ENCODE data around the gene CD99L2.

- TF ChIP-seq, protein P1, sequence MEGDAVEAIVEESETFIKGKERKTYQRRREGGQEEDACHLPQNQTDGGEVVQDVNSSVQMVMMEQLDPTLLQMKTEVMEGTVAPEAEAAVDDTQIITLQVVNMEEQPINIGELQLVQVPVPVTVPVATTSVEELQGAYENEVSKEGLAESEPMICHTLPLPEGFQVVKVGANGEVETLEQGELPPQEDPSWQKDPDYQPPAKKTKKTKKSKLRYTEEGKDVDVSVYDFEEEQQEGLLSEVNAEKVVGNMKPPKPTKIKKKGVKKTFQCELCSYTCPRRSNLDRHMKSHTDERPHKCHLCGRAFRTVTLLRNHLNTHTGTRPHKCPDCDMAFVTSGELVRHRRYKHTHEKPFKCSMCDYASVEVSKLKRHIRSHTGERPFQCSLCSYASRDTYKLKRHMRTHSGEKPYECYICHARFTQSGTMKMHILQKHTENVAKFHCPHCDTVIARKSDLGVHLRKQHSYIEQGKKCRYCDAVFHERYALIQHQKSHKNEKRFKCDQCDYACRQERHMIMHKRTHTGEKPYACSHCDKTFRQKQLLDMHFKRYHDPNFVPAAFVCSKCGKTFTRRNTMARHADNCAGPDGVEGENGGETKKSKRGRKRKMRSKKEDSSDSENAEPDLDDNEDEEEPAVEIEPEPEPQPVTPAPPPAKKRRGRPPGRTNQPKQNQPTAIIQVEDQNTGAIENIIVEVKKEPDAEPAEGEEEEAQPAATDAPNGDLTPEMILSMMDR (IDR thresholded peaks at IDR 0.05; ENCODE audit: poor library complexity, severe bottlenecking), result no peak
- TF ChIP-seq POLR2AphosphoS5 (IDR thresholded peaks at IDR 0.05), result no peak
- TF ChIP-seq EP300 (conservative IDR thresholded peaks at IDR 0.05; ENCODE audit: poor library complexity, severe bottlenecking), result no peak
- no peak for TF ChIP-seq TAF1 (IDR thresholded peaks at IDR 0.05; ENCODE audit: low read depth)
- no peak for TF ChIP-seq RAD21 (conservative IDR thresholded peaks at IDR 0.05)
- TF ChIP-seq, protein P2, sequence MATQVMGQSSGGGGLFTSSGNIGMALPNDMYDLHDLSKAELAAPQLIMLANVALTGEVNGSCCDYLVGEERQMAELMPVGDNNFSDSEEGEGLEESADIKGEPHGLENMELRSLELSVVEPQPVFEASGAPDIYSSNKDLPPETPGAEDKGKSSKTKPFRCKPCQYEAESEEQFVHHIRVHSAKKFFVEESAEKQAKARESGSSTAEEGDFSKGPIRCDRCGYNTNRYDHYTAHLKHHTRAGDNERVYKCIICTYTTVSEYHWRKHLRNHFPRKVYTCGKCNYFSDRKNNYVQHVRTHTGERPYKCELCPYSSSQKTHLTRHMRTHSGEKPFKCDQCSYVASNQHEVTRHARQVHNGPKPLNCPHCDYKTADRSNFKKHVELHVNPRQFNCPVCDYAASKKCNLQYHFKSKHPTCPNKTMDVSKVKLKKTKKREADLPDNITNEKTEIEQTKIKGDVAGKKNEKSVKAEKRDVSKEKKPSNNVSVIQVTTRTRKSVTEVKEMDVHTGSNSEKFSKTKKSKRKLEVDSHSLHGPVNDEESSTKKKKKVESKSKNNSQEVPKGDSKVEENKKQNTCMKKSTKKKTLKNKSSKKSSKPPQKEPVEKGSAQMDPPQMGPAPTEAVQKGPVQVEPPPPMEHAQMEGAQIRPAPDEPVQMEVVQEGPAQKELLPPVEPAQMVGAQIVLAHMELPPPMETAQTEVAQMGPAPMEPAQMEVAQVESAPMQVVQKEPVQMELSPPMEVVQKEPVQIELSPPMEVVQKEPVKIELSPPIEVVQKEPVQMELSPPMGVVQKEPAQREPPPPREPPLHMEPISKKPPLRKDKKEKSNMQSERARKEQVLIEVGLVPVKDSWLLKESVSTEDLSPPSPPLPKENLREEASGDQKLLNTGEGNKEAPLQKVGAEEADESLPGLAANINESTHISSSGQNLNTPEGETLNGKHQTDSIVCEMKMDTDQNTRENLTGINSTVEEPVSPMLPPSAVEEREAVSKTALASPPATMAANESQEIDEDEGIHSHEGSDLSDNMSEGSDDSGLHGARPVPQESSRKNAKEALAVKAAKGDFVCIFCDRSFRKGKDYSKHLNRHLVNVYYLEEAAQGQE (IDR thresholded peaks at IDR 0.05; ENCODE audit: borderline replicate concordance), result no peak
- no peak for TF ChIP-seq EZH2 (IDR thresholded peaks at IDR 0.05; ENCODE audit: borderline replicate concordance, insufficient read depth, low read length, poor library complexity, severe bottlenecking)
- TF ChIP-seq MXI1 (conservative IDR thresholded peaks at IDR 0.05; ENCODE audit: poor library complexity, severe bottlenecking), result no peak
- no peak for TF ChIP-seq SMC3 (conservative IDR thresholded peaks at IDR 0.05; ENCODE audit: poor library complexity)
These were observed 12.1 kb downstream of the CD99L2 start for GRCh38 chrX:150886381-150886780.
